HCT116 (cell line): ENCODE data around the gene GFOD1. TPM values are rescaled to one million over a fixed set of nuclear protein-coding genes. Genes with fewer than 3 reads are reported as not detected.

Source experiments
- ATAC-seq: fragments of 200-7000 bp; cut with Tn5 transposase; 2 replicates; pipeline ENCODE4 v1.9.1; 2020; ENCODE audit warnings: mild to moderate bottlenecking, moderate library complexity
- BruUV-seq: library from RNA; stranded (reverse); fragments of 400-500 nt; replicated peaks from 2 replicates; lab custom pipeline; 2021; lab: Mats Ljungman, UMichigan
- CTCF ChIA-PET: fragments of 300-600 bp; sonication (Branson Sonifier 250); formaldehyde crosslinking; loops from one replicate; lab custom pipeline; 2021; ENCODE audit warnings: antibody characterized with exemption; lab: Charles Lee
- POLR2A ChIA-PET: fragments of 300-600, 350-600 bp; sonication (Branson Sonifier 250); formaldehyde crosslinking; loops from one replicate; lab custom pipeline; 2021; ENCODE audit warnings: antibody characterized with exemption; lab: Charles Lee
- RAD21 ChIA-PET, 2 experiments: fragments of 300-600 bp; sonication (Branson Sonifier 250); formaldehyde crosslinking; loops; one replicate each; lab custom pipeline; 2023; ENCODE audit warnings: low total read pairs in 2 of 2; ENCODE audit not compliant: uncharacterized antibody in 2 of 2, unreplicated experiment in 2 of 2, low non-redundant PET in 1 of 2; lab: Charles Lee
- DNase-seq: peaks from one replicate; pipeline ENCODE4 v3.0.0-alpha.2; 2010; ENCODE audit warnings: low read depth, low spot score
- H2AFZ ChIP-seq: fragments of 200-600 bp; shearing (Covaris generic), sonication (generic); 2 replicates; pipeline ENCODE4 v1.6.1; 2017; ENCODE audit warnings: low read depth, mixed run types, mixed read lengths, antibody characterized with exemption, low read length; ENCODE audit not compliant: poor library complexity, severe bottlenecking
- H3K27ac ChIP-seq: 2 replicates; pipeline ENCODE4 v1.5.1; 2012; ENCODE audit warnings: low read depth, low read length
- H3K27me3 ChIP-seq: fragments of 200-600 bp; sonication (generic); 2 replicates; pipeline ENCODE4 v1.6.1; 2016; ENCODE audit warnings: mixed run types, low read length, mixed read lengths; ENCODE audit not compliant: insufficient read depth
- H3K36me3 ChIP-seq, 2 experiments: fragments of 200-500 bp in 1 of 2; fragments of 200-600 bp in 1 of 2; sonication (Bioruptor generic) in 1 of 2; sonication (generic) in 1 of 2; 2 replicates each; pipeline versions ENCODE4 v1.5.1 to v1.6.1; 2014 to 2016; ENCODE audit warnings: low read length in 2 of 2, inconsistent platforms in 1 of 2, mixed read lengths in 1 of 2, mixed run types in 1 of 2; ENCODE audit not compliant: insufficient read depth in 2 of 2, control insufficient read depth in 1 of 2
- H3K4me1 ChIP-seq, 2 experiments: fragments of 200-600 bp in 1 of 2; sonication (generic) in 1 of 2; 2 replicates each; pipeline versions ENCODE4 v1.5.1 to v1.6.1; 2012 to 2017; ENCODE audit warnings: low read length in 2 of 2, inconsistent platforms in 1 of 2, mild to moderate bottlenecking in 1 of 2, mixed read lengths in 1 of 2, mixed run types in 1 of 2, moderate library complexity in 1 of 2; ENCODE audit not compliant: insufficient read depth in 2 of 2, control insufficient read depth in 1 of 2
- H3K4me2 ChIP-seq: fragments of 200-600 bp; sonication (generic); 2 replicates; pipeline ENCODE4 v1.6.1; 2017; ENCODE audit warnings: mixed run types, low read length, mixed read lengths
- H3K4me3 ChIP-seq, 2 experiments: fragments of 200-600 bp in 1 of 2; sonication (generic) in 1 of 2; replicated peaks in 1 of 2; 2 replicates each; pipeline ENCODE4 v1.5.1; 2011 to 2016; ENCODE audit warnings: low read length in 2 of 2, control low read depth in 1 of 2, low read depth in 1 of 2, mild to moderate bottlenecking in 1 of 2, mixed read lengths in 1 of 2, mixed run types in 1 of 2
- H3K79me2 ChIP-seq: fragments of 200-600 bp; sonication (generic); 2 replicates; pipeline ENCODE4 v1.6.1; 2017; ENCODE audit warnings: mild to moderate bottlenecking, mixed run types, low read length, moderate library complexity, mixed read lengths; ENCODE audit not compliant: insufficient read depth
- H3K9ac ChIP-seq: fragments of 200-600 bp; sonication (generic); 2 replicates; pipeline ENCODE4 v1.6.1; 2016; ENCODE audit warnings: low read length, mixed read lengths
- H3K9me2 ChIP-seq: fragments of 200-600 bp; sonication (generic), shearing (Covaris generic); 2 replicates; pipeline ENCODE4 v1.6.1; 2017; ENCODE audit warnings: mixed run types, mild to moderate bottlenecking, moderate library complexity; ENCODE audit not compliant: insufficient read depth
- H3K9me3 ChIP-seq, 2 experiments: fragments of 200-500 bp in 1 of 2; fragments of 200-600 bp in 1 of 2; sonication (Bioruptor generic) in 1 of 2; sonication (generic) in 1 of 2; 2 replicates each; pipeline ENCODE4 v1.6.1; 2014 to 2017; ENCODE audit warnings: low read length in 2 of 2, mixed read lengths in 2 of 2, inconsistent platforms in 1 of 2, low read depth in 1 of 2, mild to moderate bottlenecking in 1 of 2, mixed run types in 1 of 2, moderate library complexity in 1 of 2; ENCODE audit not compliant: control insufficient read depth in 1 of 2, insufficient read depth in 1 of 2
- H4K20me1 ChIP-seq: fragments of 200-600 bp; sonication (generic), shearing (Covaris generic); 2 replicates; pipeline ENCODE4 v1.6.1; 2017; ENCODE audit warnings: mixed run types, mild to moderate bottlenecking, moderate library complexity; ENCODE audit not compliant: insufficient read depth
- ELF1 ChIP-seq: IDR thresholded peaks from 2 replicates; pipeline ENCODE4 v1.6.1; 2012; ENCODE audit warnings: low read depth, borderline replicate concordance
- EZH2 ChIP-seq: fragments of 200-600 bp; sonication (generic); IDR thresholded peaks from 2 replicates; pipeline ENCODE4 v1.6.1; 2017; ENCODE audit warnings: antibody characterized with exemption, mixed run types
- EZH2phosphoT487 ChIP-seq: fragments of 200-600 bp; IDR thresholded peaks from 2 replicates; pipeline ENCODE4 v1.6.1; 2018; ENCODE audit warnings: antibody characterized with exemption, borderline replicate concordance
- FOSL1 ChIP-seq: IDR thresholded peaks from 2 replicates; pipeline ENCODE4 v1.6.1; 2012; ENCODE audit warnings: low read depth
- JUND ChIP-seq: IDR thresholded peaks from 2 replicates; pipeline ENCODE4 v1.6.1; 2012
- POLR2A ChIP-seq: IDR thresholded peaks from 2 replicates; pipeline ENCODE4 v1.7.0; 2011; ENCODE audit warnings: borderline replicate concordance; ENCODE audit not compliant: insufficient read depth, insufficient read length; ENCODE audit errors: extremely low read depth
- RAD21 ChIP-seq: IDR thresholded peaks from 2 replicates; pipeline ENCODE4 v1.6.1; 2012; ENCODE audit warnings: low read depth, mild to moderate bottlenecking
- SRF ChIP-seq: IDR thresholded peaks from 2 replicates; pipeline ENCODE4 v1.6.1; 2012; ENCODE audit warnings: low read depth
- TCF7L2 ChIP-seq: IDR thresholded peaks from 2 replicates; pipeline ENCODE4 v1.7.0; 2011; ENCODE audit warnings: borderline replicate concordance, inconsistent platforms; ENCODE audit not compliant: insufficient read depth, insufficient read length; ENCODE audit errors: extremely low read depth
- ZFX ChIP-seq: fragments of 450-650 bp; IDR thresholded peaks from 2 replicates; pipeline ENCODE4 v1.6.1; 2017
- ZNF274 ChIP-seq: fragments of 200-500 bp; sonication (Bioruptor generic); IDR thresholded peaks from 2 replicates; pipeline ENCODE4 v1.6.1; 2014; ENCODE audit warnings: mild to moderate bottlenecking, low read depth, low read length, inconsistent platforms
- intact Hi-C: fragments of 100-400 bp; cut with micrococcal nuclease; formaldehyde crosslinking; loops from 2 replicates; pipeline ENCODE4 v1.10.0; 2022
- total RNA-seq: library from RNA; stranded (reverse); gene quantifications from one replicate; pipeline ENCODE4 v1.2.1, GENCODE V29; 2021; ENCODE audit not compliant: unreplicated experiment

Gene GFOD1
- total RNA-seq, 1 experiment from 2014 or later, result 3.8 TPM

GRCh38 chr6:13524801-13525508 is 37.6 kb upstream of the GFOD1 start:
- Histone ChIP-seq H3K9me3 (no peaks in the 10 kb centered on the region), H3K79me2 (no peaks in the 10 kb centered on the region), H3K4me3 (no peak overlapping the region), H3K27me3 (no peaks in the 10 kb centered on the region), H3K9ac (no peak overlapping the region), H3K27ac (no peak overlapping the region), H3K4me1 (peaks cover 4 to 10% of the 10 kb centered on the region in 2 experiments; a peak in 2 of 4 replicates), H3K36me3 (no peaks in the 10 kb centered on the region), H3K9me2 (no peaks in the 10 kb centered on the region), H4K20me1 (no peaks in the 10 kb centered on the region), H2AFZ (no peak overlapping the region), H3K4me2 (no peak overlapping the region)
- RAD21 ChIA-PET, result no interaction called here
- ATAC-seq (no peak), DNase-seq (no peak)
- TF ChIP-seq POLR2A, result no peak
- TF ChIP-seq EZH2phosphoT487, result no peak
- TF ChIP-seq EZH2, result no peak
- TF ChIP-seq ELF1, result no peak
- TF ChIP-seq FOSL1, result no peak
- TF ChIP-seq ZNF274, result no peak
- TF ChIP-seq ZFX, result no peak
- TF ChIP-seq TCF7L2, result no peak
- TF ChIP-seq RAD21, result no peak
- TF ChIP-seq SRF, result no peak
- no peak for TF ChIP-seq JUND
- no TSS peak for BruUV-seq
- intact Hi-C loops, result no loop called here
- CTCF ChIA-PET, result no interaction called here
- POLR2A ChIA-PET, result no interaction called here
